HG02970 (cell line): ENCODE results near the gene CNST.
A peak's percentile ranks its signal among the peaks of the same experiment; 100 is the strongest.
"Not testable (repeated sequence)": the region's sequence is repeated elsewhere in the genome, so short reads cannot be mapped to it uniquely, and the experiment has no call there.

Experiments
- ATAC-seq: cut with Tn5 transposase; IDR thresholded peaks from one replicate; pipeline ENCODE4 v1.9.1; 2021; ENCODE audit warnings: mild to moderate bottlenecking, moderate library complexity, moderate number of reproducible peaks; ENCODE audit not compliant: unreplicated experiment, low FRiP score

The CNST gene

DNA sequence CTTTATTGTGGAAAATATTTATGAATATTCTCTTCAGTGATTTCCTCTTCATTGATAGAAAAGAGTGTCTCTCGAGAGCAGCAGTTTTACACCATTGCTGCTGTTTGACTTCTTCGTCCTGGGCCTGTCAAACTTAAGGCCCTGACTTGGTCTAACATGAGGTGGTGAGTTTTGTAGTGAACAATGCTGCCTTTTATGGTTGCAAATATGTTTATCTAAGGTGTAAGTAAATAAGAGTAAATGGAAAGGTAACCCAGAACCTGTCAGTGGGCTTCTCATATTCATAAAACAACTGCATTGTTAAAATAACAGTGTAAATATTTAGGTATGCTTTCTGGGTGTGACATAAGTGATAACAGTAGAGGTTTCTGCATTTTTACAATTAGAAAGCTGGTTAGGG lies 95.2 kb downstream of the CNST start:
- ATAC-seq: no peak

- no peak for ATAC-seq
Observed at GRCh38 chr1:246667773-246668172, 101.5 kb downstream of the CNST start.

DNA sequence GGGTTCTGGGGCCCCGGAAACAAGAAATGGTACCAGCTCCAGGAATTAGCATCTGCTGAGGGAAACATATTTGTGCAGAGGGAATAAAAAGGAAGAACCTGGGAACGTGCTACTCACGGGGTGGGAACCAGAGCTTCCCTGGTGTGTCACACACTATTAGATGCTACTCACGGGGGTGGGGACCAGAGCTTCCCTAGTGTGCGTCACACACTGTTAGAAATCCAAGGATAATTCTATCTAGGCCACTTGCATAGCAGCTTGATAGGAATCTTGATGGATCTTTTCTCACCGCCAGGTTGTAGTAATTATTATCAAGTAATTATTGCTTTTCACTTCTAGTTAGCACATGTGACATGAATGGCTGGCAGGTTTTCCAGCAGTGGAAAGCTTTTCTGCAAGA lies 103.4 kb downstream of the CNST start:
- no peak for ATAC-seq

DNA sequence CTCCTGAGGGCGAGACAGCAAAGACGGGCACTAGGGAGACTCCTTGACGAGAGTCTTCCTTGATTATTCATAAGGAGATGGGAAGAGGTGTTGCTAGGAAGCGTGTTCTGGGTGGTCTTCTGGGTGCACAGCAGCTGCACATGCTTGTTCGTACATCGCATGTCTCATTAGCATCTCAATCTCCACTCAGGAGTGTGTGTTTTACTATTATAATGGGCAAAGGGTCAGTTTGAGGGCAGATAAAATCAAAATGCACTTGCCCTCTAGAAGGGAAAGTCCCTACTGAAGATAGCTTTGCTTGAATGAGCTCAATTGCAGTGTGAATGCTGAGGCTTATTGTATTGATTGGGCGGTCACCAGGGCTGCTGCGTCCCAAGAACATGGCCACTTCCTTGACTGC lies 107.8 kb downstream of the CNST start:
- ATAC-seq: no peak

- ATAC-seq: no peak
Observed at GRCh38 chr1:246677842-246678241, 111.6 kb downstream of the CNST start.

DNA sequence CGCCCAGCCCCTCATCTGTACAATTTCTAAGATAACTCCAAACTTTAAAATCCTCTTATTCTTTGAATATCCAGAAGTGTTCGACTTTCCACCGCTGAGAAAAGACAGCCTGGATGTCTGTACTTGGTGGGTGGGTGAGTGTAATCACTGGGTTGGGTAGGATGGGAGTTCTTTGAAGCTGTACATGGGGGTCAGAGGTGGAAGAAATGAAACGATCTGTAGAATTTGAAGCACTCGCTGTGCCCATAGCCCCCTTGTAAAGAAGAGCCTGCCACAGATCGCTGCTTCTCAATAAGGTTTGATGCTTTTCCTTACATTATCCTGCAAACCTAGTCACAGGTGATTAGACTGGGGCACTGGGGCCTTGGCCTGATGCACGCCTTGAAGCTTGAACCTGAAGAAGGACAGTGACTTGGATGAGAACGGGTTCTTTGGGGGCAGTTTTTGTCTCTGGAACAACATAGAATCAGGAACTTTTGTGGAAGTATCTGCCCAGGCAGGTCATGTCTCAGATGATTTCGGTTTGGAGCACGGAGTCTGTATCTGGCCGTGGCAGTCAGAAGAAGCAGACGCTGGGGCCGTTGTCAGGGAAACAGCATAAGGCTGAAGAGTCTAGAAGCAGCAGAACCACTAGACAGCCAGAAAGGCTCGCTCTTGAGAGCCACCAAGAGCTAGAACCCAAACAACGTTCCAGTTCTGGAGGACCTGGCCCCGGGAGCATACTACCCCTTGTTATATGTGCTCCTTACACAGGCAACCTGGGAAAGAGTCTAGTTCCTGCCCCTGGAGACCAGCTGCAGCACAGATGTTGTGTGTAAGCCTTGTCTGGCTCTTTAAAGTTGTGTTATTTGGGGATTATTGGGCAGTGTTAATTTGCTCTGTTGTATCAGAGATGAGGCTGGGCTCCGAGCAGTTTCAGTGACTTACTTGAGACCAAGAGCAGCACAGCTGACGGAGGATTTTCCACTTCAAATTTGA lies 112.8 kb downstream of the CNST start:
- no peak for ATAC-seq

DNA sequence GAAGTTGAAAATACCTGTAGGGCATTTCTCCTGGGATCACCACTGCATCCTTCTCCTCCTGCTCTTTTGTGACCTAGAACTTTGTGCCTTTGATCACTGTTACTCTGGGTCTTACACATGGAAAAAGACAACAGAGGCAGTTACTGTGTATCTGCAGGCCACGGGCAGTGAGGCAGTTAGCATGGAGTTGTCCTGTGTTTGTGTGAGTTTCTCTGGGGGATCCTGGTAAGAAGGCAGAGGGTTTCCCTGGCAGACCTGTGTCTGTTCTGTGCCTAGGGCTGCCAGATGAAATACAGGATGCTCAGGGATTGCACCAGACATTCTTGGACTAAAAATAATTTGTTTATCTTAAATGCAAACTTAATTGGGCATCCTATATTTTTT lies 113.5 kb downstream of the CNST start:
- ATAC-seq: no peak

DNA sequence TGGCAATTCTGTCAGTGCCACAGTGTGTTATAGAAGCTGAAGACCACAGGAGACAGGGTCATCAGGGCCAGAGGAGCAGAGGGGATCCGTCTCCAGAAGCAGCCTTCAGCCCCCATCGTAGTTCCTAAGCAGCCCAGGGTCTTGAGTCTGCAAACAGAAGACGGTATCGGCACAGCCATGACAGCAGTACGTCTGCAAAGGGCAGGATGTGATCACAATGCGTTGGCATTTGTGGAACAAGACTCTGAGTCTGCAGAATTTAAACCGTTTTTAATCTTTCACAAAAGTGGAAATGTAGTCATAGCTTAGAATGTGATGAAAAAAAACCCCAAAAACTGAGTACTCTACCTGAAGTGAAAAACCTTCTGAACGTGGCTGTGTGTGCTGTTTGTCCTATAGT lies 113.9 kb downstream of the CNST start:
- no peak for ATAC-seq

- ATAC-seq: no peak
Observed at GRCh38 chr1:246680696-246681130, 114.5 kb downstream of the CNST start.

GRCh38 chr1:246681900-246682895 lies 115.9 kb downstream of the CNST start:
- ATAC-seq: no peak

DNA sequence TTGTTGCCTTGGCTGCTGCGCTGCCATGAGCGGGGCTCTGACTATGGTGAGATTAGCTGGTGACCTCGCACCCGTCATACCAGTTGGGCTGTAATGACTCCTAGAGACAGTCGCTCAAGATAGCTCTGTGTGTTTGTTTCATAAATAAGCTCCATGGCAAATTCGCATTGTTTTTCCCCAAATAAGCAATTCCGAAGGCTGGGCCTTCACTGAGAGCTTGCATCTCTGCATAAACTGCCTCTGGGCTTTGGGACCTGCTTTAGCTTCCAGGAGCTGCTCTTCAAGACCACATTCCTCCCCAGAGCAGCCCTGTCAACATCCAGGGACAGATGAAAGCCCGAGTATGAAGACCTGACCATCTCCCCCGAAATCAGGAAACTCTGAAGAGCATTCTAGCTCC lies 117.3 kb downstream of the CNST start:
- ATAC-seq: no peak

GRCh38 chr1:246687002-246687401 lies 120.7 kb downstream of the CNST start:
- no peak for ATAC-seq

GRCh38 chr1:246689409-246690008 lies 123.3 kb downstream of the CNST start:
- peak; percentile 83 for ATAC-seq

DNA sequence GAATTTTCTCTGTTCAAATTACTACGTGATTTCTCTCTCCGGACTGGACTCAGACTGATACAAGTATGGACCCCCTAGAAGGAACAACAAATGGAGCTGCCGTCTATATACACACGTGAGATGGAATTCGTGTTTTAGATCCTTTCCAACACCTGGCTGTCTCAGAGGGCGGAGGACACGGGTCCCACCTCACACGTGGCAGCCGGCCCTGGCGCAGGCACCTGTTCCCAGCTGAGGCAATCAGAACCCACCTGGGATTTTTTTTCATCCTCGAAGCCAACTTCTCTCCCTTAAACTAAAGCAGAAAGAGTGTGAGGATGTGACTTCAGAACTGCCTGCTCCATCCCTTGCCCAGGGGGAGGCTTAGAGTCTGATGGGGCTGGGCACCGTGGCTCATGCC lies 123.8 kb downstream of the CNST start:
- no peak for ATAC-seq

- no peak for ATAC-seq
Observed at GRCh38 chr1:246691622-246692495, 125.6 kb downstream of the CNST start.

DNA sequence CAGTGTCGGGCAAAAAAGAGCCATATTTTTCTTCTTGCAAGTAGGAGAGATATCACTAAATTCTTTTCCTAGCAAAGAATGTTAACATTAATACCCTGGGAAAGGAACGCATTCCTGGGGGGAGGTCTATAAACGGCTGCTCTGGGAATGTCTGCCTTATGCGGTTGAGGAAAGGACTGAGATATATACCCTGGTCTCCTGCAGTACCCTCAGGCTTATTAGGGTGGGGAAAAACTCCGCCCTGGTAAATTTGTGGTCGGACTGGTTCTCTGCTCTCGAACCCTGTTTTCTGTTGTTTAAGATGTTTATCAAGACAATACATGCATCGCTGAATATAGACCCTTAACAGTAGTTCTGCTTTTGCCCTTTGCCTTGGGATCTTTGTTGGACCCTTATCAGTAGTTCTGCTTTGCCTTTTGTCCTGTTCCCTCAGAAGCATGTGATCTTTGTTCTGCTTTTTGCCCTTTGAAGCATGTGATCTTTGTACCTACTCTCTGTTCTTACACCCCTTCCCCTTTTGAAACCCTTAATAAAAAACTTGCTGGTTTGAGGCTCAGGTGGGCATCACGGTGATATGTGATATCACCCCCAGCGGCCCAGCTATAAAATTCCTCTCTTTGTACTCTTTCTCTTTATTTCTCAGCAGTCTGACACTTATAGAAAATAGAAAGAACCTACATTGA lies 128.1 kb downstream of the CNST start:
- ATAC-seq: not testable (repeated sequence)

DNA sequence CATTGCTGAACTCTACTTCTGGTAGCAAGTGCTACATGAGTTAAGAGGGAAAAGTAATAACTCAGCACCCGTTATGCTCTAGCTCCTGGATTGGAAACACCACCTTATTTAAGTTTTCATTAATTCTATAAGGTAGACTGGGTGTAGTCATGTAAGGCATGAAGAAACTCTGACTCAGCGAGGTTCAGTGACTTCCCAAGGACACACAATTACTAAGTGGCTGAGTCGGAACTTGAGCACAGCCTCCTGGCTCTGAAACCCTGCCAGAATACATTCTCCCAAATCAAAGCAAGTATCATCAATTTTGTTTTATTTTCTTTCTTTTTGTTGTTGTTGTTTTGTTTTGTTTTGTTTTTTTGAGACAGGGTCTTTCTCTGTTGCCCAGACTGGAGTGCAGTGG lies 128.9 kb downstream of the CNST start:
- no peak for ATAC-seq

DNA sequence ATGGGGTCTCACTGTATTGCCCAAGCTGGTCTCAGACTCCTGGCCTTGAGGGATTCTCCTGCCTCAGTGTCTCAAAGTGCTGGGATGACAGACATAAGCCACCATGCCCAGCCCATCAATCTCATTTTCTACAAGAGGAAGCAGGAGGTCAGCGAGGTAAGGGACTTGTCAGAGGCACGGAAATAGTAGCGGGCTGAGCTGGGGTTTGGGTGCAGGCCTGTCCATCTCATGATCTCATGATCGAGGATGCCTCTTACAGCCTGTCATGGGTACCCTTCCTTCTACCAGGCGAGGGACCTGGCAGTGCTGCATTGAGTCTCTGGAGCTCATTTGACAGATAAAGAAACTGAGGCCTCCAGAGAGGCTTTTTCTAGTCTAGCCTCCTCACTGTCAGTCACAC lies 129.4 kb downstream of the CNST start:
- no peak for ATAC-seq

DNA sequence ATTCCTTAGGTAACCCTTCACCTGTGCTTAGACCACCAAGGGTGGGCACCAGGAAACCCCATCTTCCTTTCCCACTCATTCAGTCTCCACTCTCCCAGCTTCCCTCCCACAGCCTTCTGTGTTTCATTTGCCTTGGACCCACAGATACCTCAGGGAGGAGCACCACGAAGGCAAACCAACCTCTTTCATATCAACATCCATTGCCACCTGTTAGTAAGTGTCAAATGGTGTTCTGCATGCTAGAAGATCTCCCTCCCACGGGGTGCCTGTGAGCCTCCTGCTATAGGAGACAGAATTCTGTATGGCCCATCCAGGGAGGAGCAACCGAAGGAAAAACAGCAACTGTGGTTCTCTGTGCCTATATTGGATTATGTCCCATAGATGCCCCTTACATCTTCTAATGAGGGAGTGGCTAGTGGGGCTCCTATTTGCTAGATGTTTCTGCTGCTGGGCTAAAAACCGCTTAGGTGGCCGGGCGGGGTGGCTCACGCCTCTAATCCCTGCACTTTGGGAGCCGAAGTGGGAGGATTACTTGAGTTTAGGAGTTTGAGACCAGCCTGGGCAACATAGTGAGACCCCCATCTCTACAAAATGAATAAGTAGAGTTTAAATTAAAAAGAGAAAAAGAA lies 132.3 kb downstream of the CNST start:
- ATAC-seq: no peak
